Suprapubic skin (tissue), 3 donors: ENCODE measurements around the gene ARHGAP18.

Source experiments
- CTCF ChIP-seq, 2 donors: fragments of 200-600 bp in 1 of 2; fragments of 450-650 bp in 1 of 2; sonication (generic) in 1 of 2; IDR thresholded peaks; one replicate each; pipeline ENCODE4 v1.5.1; 2016 to 2019; ENCODE audit warnings: antibody characterized with exemption in 2 of 2, mild to moderate bottlenecking in 1 of 2, moderate library complexity in 1 of 2
- POLR2A ChIP-seq, 2 donors: fragments of 450-650 bp; IDR thresholded peaks; one replicate each; pipeline ENCODE4 v1.6.1; 2017; ENCODE audit warnings: antibody characterized with exemption in 2 of 2, mild to moderate bottlenecking in 2 of 2, moderate library complexity in 2 of 2

DNA sequence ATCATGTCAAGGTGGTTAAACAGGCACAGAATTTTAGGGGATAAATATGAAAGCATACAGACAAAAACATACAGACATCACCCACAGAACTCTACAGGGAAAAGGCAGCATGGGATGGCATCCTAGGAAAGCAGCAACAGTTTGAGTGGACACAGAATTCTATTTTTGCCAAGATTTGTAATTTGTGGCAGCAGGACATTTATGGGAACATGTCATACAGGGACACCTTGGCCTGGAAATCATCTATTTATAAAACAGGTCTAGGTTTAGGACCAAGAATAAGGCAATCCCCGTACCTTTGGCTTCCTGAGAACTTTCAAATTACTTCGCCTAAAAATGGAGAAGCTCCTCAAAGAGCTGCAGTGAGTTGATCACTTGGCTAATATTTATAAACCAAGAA is 17.5 kb downstream of the ARHGAP18 start:
- TF ChIP-seq CTCF (IDR thresholded peaks at IDR 0.05) (no peak), POLR2A (IDR thresholded peaks at IDR 0.05) (no peak)
